NCI-H1436 treated with DMSO at 0.1 percent for 48 hours (cell line): Measurements from ENCODE around the gene STX12.
A peak's percentile ranks its signal among the peaks of the same experiment; 100 is the strongest.
"Not testable (repeated sequence)": the region's sequence is repeated elsewhere in the genome, so short reads cannot be mapped to it uniquely, and the experiment has no call there.

ENCODE experiments used
- DNase-seq: peaks from one replicate; lab custom pipeline; 2025; lab: John Stamatoyannopoulos, UW

STX12 gene

DNA sequence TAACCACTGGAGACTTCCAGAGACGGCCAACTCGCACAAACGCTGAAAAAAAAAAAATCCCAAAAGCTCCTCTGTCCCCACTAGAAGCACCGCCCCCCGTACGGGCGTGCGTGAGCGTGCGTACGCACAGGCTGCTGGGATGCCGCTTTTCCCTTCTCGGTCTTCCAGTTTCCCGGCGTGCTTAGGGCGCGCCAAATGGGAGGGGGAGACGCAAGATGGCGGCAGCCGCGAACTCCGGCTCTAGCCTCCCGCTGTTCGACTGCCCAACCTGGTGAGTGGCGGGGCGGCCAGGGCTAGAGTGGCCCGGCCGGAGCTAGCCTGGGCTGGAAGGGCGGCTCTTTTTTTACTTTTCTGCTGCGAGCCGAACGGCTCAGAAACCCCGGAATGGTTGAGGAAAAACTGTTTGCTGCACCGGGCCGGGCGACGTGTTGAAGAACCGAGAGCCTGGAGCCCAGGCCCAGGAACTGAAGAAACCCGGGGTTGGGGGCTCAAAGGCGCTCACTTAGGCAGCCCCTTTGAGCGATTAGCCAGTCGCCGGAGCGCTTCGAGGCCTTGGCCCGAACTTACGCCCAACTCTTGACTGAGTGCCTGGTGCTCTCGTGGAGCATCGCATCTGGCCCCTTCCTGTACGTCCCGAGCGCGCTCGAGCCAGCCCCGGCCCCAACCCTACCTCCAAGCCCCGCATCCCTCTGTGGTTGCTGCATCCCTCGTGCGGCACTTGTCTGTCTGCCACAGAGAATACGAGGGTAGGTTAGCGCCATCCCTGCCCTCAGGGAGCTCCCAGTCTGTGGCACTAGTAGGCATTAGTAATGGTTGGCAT is 57.8 kb downstream of the STX12 start, which contains the start of gene PPP1R8:
Gene PPP1R8 (plus strand): TSS at position 162 of the 820 bp plus-strand sequence. CDS start 54 bp downstream, at position 216.
- peak; percentile 83 for DNase-seq

DNA sequence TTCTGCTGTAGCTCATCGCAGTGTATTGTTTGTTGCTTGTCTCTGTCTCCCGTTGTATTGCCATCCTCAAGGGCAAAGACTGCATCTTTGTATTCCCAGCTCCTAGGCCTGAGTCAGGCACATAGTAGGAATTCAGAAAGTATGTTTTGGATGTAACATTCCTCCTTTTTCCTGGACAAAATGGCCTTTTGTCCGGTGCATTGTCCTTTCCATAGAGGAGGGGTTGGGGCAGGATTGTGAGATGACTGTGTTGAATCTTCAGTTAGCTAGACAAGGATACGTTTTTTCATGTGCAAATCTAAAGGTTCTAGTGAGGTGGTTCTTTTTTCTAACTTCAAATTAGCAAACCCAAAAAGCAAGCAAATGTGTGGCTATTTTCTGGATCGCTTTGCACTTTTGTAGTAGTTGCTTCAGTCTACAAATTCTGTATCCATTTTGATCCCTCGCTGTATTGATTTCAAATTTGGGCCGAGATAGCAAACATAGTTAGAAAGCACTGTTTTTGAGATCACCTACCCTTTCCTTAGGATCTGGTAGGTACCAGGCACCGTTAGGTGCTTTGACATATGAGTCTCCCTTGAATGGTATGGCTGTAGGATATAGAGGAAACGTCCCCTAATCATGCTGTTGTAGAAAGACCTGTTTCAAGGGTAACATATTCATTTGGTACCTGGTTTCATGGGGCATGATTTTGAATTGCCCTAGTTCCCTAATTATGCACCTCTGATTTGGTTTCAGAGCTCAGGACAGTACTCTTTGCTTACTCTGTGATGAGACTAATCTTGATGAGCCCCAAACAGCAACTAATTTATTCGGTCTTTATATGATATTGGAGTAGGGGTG is 58.8 kb downstream of the STX12 start:
- DNase-seq, result no peak

DNA sequence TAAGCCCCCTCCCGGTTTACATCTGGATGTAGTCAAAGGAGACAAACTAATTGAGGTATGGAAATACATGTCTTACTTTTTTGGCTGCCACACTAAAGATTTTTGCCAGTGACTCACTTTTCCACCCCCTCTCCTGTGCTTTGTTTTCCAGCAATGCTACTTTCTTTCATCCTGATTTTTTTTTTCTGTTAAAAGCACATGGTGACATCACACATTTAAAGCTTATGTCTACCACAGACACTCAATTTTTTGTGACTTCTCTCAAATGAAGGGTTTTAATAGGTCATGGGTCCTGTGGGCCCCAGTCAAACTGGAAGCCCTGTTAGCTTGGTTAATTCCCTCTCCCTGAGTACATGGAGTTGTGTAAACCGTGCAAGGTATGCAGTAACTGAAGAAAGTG is 59.7 kb downstream of the STX12 start:
- no peak for DNase-seq

DNA sequence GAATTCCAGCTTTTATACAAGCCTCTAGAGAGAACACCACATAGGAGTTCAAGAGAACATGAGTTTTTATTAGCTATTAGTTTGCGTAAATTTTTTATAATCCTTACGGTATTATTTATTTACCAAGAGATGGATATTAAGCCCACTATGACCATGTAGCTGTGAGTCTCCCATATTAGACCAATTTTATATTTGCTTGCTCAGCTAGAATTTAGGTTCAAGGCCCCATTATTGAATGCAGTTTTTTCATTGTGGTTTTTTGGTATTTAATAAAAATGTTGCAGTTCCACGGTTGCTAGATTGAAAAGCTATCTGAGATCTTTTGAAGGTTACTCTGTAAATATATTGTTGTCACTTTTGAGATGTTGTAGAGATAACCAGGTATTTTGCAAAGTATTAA is 60.5 kb downstream of the STX12 start:
- no peak for DNase-seq

DNA sequence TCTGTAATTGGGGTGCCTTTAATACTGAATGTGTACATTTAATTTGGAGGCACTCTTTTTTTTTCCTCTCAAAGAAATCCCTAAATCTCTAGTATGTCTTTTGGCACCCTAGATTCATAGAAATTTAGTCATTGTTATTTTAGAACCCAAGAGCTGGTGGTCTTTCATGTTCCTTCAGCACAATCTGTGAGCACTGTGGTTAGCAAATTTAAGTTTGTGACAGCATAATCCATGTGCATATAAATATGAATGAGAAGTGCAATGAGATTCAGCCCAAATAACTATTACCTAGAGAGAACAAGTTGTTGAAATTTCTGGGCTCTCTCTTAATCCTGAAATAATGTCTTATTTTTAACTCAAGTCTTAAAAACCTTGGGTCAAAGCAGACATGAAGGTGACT is 62.0 kb downstream of the STX12 start:
- DNase-seq, result no peak

DNA sequence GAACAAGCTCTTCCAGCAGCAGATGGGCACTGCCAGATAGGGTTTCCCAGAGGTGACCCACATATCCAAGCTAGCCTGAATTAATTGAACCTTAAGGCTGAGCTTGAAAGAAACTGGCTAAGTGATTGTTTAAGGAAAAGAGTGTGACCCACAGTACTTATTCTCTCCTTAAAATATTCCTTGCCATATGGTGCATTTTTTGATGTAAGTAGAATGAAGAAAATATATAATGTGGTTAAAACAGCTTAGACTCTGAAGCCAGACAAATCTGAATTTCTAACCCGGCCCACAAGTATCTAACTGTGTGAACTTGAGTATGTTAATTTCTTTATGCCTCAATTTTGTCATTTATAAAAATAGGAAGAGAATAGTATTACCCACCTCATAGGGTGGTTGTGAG is 62.5 kb downstream of the STX12 start:
- no peak for DNase-seq

DNA sequence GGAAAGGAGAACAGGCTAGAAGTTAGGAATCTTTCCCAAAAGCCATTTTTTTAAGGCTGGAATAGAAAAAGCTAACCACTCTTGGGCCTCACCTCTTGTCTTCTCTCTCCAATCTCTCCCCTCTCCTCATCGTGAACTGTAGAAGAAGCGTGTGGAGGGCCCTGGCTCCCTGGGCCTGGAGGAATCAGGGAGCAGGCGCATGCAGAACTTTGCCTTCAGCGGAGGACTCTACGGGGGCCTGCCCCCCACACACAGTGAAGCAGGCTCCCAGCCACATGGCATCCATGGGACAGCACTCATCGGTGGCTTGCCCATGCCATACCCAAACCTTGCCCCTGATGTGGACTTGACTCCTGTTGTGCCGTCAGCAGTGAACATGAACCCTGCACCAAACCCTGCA is 76.9 kb downstream of the STX12 start:
- DNase-seq, result no peak

DNA sequence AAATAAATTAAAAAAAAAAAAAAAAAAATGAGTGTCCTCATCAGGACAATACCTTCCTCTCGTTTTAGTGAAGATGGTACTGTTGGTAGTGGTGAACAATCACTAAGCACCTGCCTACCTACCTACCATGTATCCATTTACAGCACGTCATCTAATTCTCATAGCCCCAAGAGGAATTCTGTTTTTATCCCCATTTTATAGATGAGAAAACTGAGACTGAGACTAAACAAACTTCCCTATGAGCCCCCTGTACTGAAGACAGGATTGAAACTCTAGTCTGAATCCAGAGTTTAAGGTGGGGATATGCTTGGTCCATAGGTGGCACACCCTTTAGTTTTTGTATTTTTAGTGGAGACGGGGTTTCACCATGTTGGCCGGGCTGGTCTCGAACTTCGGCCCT is 82.1 kb downstream of the STX12 start:
- DNase-seq, result no peak

DNA sequence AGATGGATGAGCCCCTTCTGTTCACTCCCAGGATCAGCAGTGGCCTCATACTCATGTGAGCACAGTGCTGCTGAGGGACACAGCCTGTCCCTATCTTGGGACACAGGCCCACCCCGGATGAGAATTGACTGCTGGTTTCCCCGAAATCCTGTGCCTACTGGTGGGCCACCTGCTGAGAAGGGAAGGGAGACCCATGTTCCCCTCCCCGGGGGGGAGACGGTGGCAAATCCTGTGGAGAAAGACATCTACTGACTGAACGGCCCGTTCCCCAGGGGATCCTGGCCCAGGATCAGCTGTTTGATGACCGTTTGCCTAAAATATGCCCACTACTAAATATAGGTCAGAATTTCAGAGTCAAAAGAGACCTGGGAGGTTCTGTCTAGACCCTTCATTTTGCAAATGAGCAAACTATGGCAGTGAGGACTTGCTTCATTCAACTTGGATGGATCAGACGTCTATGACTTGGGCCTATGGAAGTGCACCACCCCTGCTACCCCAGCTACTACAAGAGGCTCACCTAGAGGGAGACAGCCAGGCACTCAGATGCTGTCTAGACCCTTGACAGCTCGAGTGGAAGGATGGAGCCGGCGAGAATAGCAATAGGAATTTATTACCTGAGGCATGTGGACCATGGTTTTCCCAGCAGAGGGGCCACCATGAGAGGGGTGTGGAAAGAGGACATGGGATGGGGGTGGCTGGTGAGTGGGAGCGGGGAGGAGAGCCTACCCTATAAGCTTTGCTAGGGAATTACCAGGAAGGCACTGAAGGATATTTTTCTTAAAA is 83.7 kb downstream of the STX12 start:
- DNase-seq, result no peak

DNA sequence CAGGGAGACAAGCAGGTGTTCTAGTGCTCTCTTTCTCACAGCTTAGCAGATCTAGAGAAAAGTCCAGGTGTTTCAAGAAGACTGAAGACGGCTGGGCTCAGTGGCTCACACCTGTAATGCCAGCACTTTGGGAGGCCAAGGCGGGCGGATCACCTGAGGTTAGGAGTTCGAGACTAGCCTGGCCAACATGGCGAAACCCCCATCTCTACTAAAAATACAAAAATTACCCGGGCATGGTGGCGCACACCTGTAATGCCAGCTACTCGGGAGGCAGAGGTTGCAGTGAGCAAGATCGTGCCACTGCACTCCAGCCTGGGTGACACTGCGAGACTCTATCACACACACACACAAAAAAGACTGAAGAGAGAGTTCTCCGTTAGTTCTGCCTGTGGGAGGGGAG is 84.5 kb downstream of the STX12 start:
- DNase-seq, result not testable (repeated sequence)

DNA sequence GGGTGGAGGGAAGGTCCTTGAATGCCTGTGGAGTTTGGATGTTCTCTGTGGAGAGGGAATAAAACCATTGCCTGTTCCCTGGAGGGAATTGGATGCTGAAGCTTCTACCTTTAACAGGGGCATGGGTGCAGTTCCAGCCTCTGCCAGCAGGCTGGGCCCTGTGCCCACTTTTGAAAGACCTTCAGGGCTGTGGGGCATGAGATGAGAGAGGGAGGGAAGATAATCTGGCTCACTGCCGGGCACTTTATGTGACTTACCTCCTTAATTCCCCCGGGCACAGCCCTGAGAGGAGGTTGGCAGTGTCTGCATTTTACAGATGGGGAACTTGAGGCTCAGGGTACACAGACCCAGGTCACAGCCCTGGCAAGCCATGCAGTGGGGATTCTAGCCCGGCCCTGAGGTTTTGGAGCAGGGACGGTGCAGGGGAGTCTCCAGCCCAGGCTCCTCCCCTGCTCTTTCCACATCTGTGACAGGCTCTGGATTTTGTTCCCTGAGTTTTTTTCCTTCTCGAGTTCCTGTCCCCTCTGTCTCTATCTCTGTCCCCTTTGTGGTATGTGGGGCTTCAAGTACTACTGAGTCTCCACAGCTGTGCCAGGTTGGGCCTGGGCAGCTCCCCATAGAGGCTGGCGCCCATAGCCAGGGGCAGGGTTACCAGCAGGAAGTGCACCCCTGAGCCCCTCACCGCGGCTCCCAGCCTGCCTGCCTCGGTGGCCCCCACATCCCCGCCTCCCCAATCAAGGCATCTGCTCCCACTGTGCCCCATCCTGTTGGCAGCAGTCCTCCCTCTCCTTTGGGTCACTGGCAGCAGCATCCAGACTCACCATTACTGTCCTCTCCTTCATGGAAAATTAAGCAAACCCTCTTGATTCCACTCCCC is 85.3 kb downstream of the STX12 start:
- DNase-seq, result peak; percentile 57

DNA sequence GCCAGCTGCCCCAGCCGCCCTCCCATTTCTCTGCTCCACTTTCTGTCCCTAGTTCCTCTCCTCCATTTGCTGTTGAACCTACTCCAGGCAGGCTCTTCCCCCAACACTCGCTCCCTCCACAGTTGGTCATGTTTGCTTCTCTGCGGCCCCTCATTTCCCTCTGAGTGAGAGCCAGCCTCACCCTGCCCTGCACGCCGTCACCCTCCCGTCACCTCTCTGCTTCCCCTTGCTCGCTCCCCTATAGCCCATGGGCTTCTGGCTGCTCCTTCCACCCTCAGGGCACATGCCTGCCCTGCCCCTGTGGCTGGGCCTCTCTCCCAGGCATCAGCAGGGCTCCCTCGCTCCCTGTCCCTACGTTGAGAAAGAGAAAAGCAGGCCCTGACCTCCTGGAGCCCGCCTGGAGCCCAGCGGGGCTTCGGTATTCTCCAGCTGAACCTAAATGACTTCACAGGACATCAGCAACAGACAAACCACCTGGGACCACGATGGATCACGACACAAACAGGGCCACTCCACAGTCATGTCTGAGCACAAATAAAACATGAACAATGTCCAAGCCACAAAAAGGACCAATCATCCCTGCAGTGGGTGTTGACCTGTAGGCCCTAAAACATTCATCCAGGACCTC is 86.0 kb downstream of the STX12 start:
- no peak for DNase-seq

DNA sequence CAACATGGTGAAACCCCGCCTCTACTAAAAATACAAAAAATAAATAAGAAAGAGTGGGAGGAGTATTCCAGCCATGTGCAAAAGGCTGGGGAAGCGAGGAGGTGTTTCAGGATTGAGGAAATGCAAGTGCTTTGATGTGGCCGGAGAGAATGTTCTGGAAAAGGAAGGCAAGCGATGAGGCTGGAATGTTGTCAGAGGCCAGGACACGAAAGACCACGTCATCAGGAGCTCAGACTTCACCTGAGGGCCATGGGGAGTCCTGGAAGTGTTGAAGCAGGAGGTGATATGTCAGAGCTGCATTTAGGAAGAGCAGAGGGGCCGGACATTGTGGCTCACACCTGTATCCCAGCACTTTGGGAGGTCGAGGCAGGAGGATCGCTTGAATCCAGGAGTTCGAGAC is 88.4 kb downstream of the STX12 start:
- DNase-seq, result no peak

DNA sequence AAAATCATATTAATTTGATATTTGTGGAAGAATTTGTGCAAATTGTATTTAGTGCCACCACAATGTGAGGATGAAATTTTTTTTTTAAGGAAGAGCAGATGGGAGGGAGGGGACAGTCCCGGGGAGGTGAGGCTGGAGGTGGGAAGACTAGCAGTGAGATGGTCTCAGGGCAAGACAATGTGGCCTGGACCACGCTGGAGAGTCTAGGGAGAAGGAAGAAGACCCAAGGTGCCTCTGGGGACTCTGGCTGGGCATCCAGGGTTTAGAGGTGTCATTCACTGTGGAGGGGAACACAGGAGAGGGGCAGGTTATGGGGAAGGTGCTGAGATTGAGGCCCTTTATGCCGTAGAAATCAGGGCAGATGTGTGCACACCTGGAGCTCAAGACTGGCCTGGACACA is 89.0 kb downstream of the STX12 start:
- DNase-seq, result no peak

DNA sequence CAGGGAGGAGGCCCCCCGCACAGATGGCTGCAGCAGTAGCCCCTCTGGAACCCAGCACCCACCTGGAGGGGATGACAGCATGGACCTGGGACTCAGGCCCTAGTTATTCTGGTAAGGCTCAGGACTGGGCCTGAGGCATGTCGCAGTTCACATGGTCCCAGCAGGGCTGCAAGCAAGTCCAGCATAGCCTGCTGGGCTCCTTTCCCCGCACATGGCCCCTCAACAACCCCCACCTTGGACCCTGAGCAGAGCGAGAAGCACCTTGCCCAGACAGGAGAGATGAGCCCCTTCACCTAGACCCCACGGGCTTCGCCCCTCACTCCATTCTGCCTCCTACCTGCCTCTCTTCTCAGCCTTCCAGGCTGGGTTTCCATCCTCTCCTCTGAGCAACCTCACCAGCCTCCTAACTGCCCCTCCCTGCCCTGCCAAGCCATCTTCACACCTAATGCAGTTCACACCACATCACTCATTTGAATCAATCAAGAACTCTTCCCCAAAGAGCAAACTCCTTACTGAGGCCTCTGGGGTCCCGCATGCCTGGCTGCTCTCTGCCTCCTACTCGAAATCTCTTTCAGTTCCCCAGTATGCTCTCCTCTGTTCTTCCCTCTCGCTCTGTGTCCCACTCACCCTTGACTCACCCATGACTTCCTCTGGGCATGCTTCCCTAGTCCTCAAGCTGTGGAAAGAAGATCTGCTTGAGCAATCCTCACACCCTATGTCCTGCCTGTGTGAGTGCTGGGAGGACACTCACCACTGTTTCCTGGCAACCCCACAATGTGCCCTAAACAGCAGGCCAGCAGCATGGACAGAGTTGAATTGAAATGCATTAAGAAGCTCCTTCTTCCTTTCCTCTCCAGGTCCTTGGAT is 89.9 kb downstream of the STX12 start:
- DNase-seq, result no peak

DNA sequence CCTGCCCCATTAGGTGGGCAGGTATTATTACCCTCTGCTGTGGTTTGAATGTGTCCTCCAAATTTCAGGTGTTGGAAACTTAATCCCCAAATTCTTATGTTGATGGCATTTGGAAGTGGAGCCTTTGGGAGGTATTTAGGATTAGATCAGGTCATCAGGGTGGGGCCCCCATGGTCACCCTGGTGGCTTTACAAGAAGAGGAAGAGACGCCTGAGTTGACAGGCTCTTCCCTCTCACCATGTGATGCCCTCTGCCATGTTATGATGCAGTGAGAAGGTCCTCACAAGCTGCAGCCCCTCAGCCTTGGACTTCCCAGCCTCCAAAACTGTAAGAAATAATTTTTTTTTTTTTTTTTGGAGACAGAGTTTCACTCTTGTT is 90.5 kb downstream of the STX12 start:
- no peak for DNase-seq

DNA sequence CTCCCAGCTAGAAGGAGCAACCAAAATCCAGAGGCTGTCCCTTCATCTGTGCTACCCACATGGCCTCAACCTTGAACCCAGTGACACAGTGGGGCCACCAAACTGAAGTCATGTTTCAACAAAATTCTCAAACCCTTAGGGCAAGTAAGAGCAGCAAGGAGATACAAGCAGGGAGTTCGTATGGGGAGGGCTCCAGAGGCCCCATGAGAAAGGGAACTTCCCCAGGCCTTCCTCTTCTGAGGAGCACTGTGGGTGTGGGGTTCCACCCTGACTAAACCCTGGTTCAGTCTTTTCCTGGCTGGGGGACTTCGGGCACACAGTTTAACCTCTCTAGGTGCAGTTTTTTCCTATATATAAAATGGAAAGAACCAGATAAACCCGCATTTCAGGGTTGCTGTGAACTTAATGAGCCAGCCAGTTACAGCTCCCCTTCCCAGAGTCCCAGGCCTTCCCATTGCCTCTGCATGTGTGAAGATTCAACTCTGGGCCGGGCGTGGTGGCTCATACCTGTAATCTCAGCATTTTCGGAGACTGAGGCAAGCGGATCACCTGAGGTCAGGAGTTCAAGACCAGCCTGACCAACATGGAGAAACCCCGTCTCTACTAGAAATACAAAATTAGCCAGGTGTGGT is 91.4 kb downstream of the STX12 start:
- no peak for DNase-seq

DNA sequence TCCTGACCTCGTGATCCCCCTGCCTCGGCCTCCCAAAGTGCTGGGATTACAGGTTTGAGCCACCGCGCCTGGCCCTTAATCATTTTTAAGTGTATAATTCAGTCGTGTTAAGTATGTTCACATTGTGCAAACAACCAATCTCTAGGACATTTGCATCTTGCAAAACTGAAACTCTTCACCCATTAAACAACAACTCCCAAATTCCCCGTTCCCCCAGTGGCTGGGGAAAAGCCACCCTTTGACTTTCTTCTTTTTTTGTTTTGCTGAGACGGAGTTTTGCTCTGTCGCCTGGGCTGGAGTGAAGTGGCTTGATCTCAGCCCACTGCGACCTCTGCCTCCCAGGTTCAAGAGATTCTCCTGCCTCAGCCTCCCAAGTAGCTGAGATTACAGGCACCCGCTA is 92.8 kb downstream of the STX12 start:
- no peak for DNase-seq

DNA sequence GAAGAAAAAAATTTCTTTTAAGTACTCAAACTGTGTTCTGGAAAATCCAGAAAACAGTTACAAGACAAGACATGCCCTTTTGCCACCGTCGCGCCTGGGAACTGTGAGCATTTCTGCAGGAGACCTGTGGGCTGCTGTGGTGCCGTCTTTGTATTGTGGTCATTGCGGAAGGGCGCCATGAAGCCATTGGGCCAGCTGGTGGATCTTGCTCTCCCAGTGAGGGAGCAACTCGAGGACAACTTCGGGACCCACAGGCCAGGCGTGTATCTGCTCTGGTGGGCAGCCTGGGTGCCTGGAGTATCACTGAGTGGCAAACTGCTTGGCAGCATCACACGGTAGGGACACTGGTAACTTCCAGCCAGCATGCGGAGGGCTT is 95.5 kb downstream of the STX12 start:
- no peak for DNase-seq
